ENCODE data around the gene NT5E. TPM values are rescaled to one million over a fixed set of nuclear protein-coding genes. Genes with fewer than 3 reads are reported as not detected.

The NT5E gene
- total and polyA plus RNA-seq, 4 donors: 13.5 to 51.5 (median 34.1) TPM

DNA sequence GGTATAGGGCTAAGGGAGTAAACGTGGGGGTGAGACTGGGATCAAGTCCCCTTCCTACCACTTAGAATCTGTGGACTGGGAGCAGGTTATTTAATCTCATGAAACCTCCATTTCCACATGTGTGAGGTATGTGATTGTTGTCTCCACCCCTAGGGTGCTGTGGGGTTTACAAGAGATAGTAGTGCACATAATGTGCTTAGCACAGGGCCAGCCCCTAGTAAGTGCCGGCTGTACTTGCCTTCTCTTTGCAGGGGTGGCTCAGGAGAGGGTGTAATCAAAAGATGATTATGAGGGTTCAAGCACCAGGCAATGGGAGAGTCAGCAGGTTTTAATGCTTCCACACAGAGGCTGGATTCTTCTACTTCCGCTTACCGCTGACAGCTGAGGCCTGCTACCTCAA, 6.9 kb downstream of the NT5E start:
- Histone ChIP-seq H3K9me3 (ENCODE audit: control insufficient read depth in 4 of 4, low read length in 3 of 4) (no peaks in the 10 kb centered on the region), H3K9ac (ENCODE audit: low read depth in 1 of 2, low read length in 2 of 2) (no peak overlapping the region), H3K4me3 (ENCODE audit: low read depth in 1 of 3, low read length in 3 of 3) (no peak overlapping the region), H3K4me1 (ENCODE audit: control insufficient read depth in 4 of 4, insufficient read depth in 4 of 4, low read length in 3 of 4) (peaks cover 13 to 66% (median 44%) of the 10 kb centered on the region in 4 donors), H3K36me3 (ENCODE audit: control insufficient read depth in 4 of 4, insufficient read depth in 3 of 4, low read depth in 1 of 4, low read length in 3 of 4) (peaks cover 0 to 3% (median 0%) of the 10 kb centered on the region in 4 donors), H3K27me3 (ENCODE audit: control insufficient read depth in 4 of 4, insufficient read depth in 4 of 4, low read length in 3 of 4) (no peaks in the 10 kb centered on the region), H3K27ac (ENCODE audit: low read depth in 1 of 2, low read length in 2 of 2) (peak overlapping the region in 1 of 2 donors; percentile 26)
- TF ChIP-seq, protein P1, sequence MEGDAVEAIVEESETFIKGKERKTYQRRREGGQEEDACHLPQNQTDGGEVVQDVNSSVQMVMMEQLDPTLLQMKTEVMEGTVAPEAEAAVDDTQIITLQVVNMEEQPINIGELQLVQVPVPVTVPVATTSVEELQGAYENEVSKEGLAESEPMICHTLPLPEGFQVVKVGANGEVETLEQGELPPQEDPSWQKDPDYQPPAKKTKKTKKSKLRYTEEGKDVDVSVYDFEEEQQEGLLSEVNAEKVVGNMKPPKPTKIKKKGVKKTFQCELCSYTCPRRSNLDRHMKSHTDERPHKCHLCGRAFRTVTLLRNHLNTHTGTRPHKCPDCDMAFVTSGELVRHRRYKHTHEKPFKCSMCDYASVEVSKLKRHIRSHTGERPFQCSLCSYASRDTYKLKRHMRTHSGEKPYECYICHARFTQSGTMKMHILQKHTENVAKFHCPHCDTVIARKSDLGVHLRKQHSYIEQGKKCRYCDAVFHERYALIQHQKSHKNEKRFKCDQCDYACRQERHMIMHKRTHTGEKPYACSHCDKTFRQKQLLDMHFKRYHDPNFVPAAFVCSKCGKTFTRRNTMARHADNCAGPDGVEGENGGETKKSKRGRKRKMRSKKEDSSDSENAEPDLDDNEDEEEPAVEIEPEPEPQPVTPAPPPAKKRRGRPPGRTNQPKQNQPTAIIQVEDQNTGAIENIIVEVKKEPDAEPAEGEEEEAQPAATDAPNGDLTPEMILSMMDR (IDR thresholded peaks at IDR 0.05; ENCODE audit: low read depth, low read length, missing input control): no peak
- TF ChIP-seq JUND (IDR thresholded peaks at IDR 0.05) (no peak), HNF4A (conservative IDR thresholded peaks at IDR 0.05) (no peak), RXRA (IDR thresholded peaks at IDR 0.05) (no peak), FOXA2 (IDR thresholded peaks at IDR 0.05) (no peak), EGR1 (IDR thresholded peaks at IDR 0.05; ENCODE audit: low read depth in 2 of 2) (no peak), SP1 (IDR thresholded peaks at IDR 0.05) (no peak), GABPA (IDR thresholded peaks at IDR 0.05 in 1 of 2, conservative IDR thresholded peaks at IDR 0.05 in 1 of 2) (no peak), YY1 (IDR thresholded peaks at IDR 0.05) (no peak), TAF1 (conservative IDR thresholded peaks at IDR 0.05) (no peak), RAD21 (IDR thresholded peaks at IDR 0.05) (no peak), HNF4G (IDR thresholded peaks at IDR 0.05) (no peak), FOXA1 (IDR thresholded peaks at IDR 0.05) (no peak), NR2F2 (IDR thresholded peaks at IDR 0.05) (no peak)
- TF ChIP-seq, protein P2, sequence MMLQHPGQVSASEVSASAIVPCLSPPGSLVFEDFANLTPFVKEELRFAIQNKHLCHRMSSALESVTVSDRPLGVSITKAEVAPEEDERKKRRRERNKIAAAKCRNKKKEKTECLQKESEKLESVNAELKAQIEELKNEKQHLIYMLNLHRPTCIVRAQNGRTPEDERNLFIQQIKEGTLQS (IDR thresholded peaks at IDR 0.05): no peak
- TF ChIP-seq, protein P3, sequence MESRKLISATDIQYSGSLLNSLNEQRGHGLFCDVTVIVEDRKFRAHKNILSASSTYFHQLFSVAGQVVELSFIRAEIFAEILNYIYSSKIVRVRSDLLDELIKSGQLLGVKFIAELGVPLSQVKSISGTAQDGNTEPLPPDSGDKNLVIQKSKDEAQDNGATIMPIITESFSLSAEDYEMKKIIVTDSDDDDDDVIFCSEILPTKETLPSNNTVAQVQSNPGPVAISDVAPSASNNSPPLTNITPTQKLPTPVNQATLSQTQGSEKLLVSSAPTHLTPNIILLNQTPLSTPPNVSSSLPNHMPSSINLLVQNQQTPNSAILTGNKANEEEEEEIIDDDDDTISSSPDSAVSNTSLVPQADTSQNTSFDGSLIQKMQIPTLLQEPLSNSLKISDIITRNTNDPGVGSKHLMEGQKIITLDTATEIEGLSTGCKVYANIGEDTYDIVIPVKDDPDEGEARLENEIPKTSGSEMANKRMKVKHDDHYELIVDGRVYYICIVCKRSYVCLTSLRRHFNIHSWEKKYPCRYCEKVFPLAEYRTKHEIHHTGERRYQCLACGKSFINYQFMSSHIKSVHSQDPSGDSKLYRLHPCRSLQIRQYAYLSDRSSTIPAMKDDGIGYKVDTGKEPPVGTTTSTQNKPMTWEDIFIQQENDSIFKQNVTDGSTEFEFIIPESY (IDR thresholded peaks at IDR 0.05): no peak
- TF ChIP-seq, protein P4, sequence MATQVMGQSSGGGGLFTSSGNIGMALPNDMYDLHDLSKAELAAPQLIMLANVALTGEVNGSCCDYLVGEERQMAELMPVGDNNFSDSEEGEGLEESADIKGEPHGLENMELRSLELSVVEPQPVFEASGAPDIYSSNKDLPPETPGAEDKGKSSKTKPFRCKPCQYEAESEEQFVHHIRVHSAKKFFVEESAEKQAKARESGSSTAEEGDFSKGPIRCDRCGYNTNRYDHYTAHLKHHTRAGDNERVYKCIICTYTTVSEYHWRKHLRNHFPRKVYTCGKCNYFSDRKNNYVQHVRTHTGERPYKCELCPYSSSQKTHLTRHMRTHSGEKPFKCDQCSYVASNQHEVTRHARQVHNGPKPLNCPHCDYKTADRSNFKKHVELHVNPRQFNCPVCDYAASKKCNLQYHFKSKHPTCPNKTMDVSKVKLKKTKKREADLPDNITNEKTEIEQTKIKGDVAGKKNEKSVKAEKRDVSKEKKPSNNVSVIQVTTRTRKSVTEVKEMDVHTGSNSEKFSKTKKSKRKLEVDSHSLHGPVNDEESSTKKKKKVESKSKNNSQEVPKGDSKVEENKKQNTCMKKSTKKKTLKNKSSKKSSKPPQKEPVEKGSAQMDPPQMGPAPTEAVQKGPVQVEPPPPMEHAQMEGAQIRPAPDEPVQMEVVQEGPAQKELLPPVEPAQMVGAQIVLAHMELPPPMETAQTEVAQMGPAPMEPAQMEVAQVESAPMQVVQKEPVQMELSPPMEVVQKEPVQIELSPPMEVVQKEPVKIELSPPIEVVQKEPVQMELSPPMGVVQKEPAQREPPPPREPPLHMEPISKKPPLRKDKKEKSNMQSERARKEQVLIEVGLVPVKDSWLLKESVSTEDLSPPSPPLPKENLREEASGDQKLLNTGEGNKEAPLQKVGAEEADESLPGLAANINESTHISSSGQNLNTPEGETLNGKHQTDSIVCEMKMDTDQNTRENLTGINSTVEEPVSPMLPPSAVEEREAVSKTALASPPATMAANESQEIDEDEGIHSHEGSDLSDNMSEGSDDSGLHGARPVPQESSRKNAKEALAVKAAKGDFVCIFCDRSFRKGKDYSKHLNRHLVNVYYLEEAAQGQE (IDR thresholded peaks at IDR 0.05): no peak
- TF ChIP-seq, protein P5, sequence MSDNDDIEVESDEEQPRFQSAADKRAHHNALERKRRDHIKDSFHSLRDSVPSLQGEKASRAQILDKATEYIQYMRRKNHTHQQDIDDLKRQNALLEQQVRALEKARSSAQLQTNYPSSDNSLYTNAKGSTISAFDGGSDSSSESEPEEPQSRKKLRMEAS (IDR thresholded peaks at IDR 0.05): no peak
- WGBS: 85% methylated on average over 4 of the region's 4 CpGs
- no peak for DNase-seq (ENCODE audit: low spot score)
